B cell (primary cell): Measurements from ENCODE around the gene MAP3K5.

Source experiments
- EZH2 ChIP-seq: IDR thresholded peaks from 2 replicates; pipeline ENCODE4 v1.6.1; 2012; ENCODE audit warnings: borderline replicate concordance, low read depth, mild to moderate bottlenecking, moderate library complexity, low read length; ENCODE audit not compliant: insufficient read depth, poor library complexity, severe bottlenecking
- TF ChIP-seq, protein P1 (sequence below): fragments of 200-600 bp; IDR thresholded peaks from one replicate; pipeline ENCODE4 v1.8.0; 2022; ENCODE audit warnings: antibody characterized with exemption, mild to moderate bottlenecking

DNA sequence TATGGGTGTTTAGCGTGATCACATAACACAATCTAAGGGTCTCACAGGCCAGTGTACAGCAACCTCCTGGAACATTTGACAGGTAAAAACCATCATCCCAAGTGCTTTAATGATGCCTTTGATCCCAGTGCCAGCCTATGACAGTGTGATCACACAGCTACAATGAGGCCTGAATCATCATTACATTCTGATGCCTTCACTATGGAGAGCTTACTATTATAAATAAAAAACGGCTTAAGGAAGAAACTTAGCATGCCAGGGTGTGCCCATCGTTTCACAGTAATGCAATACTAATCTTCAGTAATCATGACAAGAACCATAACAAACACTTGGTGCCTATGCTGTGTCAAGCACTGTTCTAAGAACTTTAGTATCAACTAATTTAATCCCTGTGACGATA, 253.4 kb downstream of the MAP3K5 start:
- TF ChIP-seq, protein P1, sequence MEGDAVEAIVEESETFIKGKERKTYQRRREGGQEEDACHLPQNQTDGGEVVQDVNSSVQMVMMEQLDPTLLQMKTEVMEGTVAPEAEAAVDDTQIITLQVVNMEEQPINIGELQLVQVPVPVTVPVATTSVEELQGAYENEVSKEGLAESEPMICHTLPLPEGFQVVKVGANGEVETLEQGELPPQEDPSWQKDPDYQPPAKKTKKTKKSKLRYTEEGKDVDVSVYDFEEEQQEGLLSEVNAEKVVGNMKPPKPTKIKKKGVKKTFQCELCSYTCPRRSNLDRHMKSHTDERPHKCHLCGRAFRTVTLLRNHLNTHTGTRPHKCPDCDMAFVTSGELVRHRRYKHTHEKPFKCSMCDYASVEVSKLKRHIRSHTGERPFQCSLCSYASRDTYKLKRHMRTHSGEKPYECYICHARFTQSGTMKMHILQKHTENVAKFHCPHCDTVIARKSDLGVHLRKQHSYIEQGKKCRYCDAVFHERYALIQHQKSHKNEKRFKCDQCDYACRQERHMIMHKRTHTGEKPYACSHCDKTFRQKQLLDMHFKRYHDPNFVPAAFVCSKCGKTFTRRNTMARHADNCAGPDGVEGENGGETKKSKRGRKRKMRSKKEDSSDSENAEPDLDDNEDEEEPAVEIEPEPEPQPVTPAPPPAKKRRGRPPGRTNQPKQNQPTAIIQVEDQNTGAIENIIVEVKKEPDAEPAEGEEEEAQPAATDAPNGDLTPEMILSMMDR, result no peak
- TF ChIP-seq EZH2, result no peak
